Stimulated activated CD8-positive, alpha-beta memory T cell treated with anti-CD3 and anti-CD28 coated beads, Interleukin-2, amount 100 ng/mL, for 48 hours (primary cell): ENCODE measurements around the gene ZC3H13.

ENCODE experiments used
- DNase-seq, 2 donors: peaks; one replicate each; pipeline ENCODE4 v3.0.0-alpha.2; 2020; ENCODE audit warnings: low read depth in 2 of 2

Gene ZC3H13

DNA sequence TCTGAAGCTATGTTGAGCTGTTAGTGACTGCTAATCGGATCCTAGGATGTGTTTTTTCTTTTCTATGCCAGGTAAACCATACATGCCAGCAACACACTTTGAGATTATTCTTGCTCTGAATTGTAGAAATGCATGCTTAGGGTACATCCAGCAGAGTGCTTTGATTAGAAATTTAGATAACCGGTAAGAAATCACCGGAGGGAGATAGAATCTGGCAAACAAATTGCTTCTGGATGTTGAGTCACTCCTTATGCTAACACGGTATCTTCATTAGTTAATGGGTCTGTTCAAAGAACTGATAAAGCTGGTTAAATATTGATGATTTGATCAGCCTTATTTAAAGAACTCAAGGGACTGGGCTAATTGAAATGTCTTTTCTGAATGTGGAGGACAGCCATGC is 115.9 kb downstream of the ZC3H13 start:
- DNase-seq = no peak

DNA sequence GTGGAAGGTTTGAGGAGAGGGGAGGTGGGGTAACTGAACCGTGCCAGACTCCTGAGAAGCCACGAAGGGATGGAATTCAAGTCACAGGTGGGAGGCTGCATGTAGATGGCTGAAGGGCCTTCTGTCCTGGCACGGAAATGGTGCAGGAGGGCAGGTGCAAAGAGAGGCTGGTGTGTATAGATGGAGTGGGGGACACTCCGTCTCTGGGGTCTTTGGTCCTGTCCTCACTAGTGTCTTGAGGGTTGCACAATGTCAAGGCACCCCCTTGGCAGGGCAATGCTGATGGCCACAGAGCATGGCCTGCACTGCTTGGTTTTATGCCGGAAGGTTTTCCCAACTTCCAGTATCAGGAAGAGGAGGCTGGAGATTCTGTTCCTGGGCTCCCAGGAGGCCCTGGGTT is 118.3 kb downstream of the ZC3H13 start:
- DNase-seq = no peak

DNA sequence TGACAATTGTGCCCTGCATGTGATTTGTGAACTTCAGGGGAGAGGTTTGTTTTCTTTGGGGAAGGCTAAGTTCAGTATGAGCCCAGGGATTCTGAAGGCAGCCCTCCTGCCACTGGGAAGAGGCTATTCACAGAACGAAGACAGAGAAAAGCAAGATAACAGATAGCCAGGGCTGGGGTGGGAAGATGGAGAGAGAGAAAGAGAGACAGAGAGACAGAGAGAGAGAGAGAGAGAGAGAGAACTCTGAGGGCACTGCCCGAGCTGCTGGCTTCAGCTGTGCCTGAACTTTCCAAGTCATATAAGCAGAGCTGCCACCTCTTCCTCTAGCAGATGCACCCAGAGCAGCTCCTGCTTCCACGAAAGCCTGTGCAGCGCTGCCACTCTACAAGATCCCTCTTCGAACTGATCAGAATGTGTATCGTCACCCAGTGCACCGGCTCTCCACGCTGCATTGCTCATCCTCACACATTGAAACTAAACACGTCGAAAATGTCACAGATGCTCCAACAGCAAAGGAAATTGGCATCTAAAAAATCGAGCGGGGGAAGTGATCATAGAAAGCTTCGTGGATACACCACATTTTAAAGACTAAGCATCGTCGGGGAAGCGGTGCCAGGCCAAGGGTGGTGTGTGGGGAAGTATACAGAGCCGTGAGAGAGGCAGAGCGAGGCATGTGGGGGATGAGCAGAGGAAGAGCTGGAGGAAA is 119.2 kb downstream of the ZC3H13 start:
- no peak for DNase-seq

DNA sequence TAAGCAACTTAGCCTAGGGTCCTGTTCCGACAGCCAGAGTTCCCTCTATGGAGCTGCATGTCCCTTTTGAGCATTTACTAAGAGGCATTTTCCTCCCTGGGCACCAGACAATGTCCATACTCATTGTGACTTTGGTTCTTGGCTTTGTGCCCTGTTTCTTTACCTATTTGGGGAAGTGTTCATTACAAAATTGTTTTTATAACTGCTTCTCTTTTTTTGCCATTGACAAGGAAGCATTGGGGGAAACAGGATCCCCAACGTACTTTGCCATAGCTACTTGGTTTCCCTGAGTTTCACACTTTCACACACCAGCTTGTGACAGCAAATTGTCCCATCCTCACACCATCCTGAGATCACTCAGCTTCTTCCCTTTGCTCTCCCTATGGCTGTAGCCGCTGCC is 119.9 kb downstream of the ZC3H13 start:
- DNase-seq = no peak

DNA sequence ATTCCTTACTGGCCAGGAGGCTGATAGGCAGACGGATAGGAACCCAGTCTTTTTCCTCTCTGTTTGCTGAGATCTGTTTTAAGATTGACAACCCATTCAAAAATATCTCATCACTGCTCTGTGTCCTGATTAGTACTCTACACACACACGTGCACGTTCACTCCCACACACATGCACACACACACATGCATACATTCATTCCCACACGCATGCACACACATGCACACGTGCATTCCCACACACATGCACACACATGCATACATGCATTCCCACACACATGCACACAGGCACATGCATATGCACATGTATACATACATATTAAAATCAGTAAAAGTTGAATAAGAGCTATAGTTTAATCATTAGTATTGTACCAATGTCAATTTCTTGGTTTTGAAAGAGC is 120.4 kb downstream of the ZC3H13 start:
- DNase-seq = no peak

DNA sequence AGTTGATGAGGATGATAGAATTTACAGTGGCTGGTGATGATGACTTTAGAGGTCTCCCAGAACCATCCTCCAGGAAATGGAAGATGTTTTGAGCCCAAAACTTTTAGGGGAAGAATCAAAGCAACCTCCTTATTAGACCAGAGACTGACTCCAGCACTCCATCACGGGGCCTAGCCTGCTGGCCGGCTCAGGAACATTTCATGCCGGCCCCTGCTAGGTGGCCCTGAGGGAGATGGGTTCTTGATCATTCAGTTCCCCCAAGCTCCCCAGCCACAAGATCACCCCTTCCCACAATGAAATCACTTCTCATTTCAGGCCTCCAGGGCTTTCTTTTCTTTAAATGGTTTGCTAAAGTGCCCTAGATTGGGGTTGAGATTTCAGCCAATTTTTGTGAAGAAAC is 121.3 kb downstream of the ZC3H13 start:
- DNase-seq = no peak

DNA sequence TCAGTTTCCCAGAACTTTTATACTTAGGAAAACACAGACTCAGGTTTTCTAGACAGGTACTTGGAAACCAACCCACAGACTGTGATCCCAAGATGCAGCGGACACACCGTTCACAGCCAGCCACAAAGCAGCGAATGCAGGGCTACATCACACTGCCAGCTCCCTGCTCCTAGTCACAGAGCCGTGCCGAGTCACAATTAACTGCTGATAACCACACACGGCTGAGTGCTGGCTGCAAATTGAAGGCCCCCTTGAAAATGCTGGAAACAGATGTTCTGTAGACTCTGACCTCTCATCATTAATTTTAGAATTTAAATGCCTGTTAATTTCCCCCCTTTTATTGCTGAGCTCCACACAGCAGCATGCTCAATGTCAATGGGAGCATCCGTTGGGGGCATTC is 122.4 kb downstream of the ZC3H13 start:
- no peak for DNase-seq

DNA sequence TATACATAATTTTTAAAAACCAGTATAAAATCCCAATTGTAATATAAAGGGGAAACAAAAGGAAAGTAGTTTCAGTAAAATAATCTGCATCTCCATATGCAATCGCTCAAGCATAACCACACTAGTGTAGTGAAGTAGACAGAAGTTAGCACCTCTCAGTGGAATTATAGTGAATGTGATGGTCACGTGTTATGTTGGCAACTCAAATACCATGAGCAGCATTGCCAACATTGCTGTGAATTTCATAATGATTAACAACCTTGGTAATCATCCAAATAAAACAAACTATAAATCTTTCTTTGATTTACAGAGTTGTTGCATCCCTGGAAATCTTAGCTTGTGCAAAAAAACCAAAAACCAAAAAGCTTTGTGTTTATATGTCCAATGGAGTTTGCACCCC is 123.7 kb downstream of the ZC3H13 start:
- no peak for DNase-seq

DNA sequence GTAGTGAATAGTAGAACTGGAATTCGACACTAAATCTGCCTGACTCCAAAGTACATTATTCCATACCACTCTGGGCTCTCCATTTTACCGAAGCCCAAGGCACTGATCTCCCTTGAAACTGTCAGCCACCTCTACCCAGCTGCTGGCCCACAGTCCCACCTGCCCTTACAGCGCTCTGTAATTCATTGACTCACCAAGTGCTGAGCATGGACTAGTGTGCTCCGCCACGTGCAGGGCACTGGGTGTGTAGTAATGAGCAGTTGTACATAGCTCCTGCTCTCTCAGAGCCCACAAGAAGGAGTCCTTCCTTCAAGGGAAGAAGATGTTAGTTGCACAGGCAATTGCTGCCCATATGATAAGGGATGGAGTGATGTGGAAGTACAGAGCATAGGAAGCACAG is 124.4 kb downstream of the ZC3H13 start:
- no peak for DNase-seq

DNA sequence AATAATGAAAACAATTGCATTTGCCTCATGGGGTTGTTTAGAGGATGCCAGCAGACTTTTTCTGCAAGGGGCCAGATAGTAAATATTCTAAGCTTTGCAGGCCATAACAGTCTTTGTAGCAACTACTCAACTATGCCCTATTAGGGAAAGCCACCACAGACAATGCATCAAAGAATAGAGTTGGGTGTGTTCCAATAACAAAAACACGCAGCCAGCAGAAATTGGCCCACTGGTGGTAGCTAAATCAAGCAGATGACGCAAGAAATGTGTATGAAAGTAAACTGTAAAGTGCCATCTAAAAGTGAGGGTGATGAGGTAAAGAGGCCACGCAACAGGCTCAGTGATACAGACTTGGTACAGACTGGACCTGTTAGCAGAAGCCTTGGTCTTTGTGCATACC is 125.8 kb downstream of the ZC3H13 start:
- no peak for DNase-seq

DNA sequence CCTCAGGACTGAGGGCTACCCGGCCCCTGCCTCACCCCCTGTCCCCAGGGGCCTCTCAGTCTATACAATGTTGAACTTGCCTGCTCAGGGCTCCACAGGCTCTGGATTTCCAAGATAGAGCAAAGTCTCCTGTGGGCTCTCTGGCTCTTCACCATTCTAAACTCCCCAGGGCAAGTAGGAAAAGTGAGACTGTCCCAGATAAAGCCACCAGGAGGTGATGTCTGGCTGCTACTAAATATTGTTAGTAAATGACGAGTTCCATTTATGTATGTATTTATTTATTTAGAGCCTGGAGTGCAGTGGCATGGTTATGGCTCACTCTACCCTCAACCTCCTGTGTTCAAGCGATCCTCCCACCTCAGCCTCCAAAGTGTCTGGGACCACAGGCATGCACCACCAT is 127.4 kb downstream of the ZC3H13 start:
- no peak for DNase-seq

DNA sequence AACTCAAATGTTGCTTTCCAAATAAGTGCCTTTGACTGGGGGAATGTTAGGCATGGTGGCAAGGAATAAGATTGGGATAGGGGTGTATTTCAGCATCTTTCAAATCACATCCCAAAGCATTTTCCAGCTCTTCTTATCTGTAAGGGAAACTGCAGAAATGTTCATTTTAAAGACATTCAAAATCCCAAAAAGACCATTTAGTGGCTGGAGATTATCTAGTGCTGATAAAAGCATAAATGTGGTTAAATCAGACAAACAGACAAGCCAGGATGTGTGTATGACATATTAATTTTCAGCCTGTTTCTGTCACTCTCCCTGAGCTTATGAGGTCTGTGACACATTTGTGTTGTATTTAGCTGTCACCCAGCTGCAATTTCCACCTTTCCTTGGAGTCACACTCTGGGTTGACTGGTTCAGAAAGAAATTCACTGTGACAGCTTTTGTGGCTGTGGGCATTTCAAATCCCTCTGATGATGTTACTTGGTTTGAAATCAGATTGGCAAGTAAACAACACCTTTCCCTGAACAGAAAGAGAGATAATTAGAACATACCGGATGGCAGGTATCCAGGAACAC is 131.3 kb downstream of the ZC3H13 start:
- DNase-seq = no peak

DNA sequence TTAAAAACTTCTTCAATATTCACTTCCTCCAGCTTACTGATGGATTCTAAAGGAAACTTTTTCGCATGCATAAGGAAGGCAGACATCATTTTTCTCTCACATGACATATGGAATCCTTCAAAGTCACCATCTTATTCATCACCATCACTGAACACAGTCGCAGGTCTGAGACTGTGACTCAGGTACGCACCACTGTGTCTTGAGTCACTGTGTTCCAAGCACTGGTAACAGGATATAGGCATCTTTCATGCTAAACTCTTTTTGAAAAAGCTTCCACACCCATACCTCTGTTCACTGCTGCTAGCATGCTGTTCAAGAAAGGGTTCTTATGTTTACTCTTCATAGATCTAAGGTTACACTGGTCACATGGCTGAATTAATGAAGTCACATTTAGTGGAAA is 133.9 kb downstream of the ZC3H13 start:
- no peak for DNase-seq

DNA sequence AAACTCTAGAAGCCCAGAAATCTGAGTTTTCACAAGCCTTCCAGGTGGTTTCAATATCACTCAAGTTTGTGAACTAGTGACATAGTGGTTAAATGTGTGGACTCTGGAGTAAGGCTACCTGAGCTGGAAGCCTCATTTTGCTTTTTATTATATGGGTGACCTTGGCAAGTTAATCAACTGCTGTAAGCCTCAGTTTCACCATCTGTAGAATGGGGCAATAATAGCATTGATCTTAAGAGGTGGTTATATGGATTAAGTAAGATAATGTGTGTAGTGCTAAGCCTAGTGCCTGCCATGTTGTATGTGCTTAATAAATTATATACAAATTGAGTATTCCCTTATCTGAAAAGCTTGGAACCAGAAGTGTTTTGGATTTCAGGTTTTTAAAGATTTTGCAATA is 135.5 kb downstream of the ZC3H13 start:
- DNase-seq = no peak

DNA sequence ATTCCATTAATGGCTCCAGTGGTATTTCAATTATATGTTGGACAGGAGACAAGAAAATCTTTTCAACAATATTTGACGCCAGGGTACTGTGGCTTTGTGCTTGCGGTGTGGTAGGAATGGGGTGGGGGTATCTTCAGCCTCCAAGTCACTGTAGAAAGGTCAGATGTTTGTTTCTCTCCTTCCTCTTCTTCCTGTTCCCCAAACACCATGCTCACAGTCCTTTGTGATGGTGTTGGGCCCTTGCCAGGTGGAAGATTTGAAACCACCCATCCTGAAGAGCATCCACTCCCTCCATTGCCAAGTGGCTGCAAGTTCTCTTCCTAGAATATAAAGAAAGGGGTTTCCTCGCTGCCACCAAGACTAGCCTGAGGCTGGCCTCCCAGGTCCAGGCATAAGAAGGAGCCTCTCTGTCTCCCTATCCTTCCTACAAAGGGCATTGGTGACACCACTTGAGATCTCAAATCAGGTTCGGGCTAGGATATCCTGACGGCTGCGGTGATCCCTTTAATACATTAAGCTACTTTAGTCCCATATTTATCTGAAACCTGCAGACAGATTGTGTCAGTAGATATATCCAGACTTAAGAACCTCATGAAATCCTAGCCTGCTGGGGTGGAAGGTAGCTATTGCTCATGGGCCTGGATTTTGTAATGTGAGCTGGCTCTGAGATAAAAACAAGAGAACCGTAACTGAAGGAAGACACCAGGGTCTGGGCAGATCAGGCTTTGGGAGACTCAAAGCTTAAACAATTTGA is 136.7 kb downstream of the ZC3H13 start:
- no peak for DNase-seq

DNA sequence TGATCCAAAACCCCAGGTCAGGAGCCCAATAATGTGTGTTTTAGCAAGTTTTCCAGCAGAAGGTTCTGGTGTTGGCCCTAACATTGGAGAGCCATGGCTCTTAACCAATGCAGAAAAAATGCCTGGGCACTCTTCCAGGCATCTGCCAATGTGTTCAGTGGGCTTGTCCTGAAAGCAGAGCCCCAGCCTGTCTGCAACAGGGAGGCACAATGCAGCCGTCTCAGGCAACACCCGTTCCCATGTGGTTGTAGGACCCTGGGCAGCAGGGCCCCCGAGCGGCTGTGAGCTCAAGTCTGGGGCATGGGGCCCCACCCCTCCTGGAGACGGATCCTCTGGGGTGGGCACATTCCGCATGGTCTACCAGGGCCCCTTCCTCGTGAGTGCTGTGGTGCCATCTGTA is 142.9 kb downstream of the ZC3H13 start:
- DNase-seq = no peak

DNA sequence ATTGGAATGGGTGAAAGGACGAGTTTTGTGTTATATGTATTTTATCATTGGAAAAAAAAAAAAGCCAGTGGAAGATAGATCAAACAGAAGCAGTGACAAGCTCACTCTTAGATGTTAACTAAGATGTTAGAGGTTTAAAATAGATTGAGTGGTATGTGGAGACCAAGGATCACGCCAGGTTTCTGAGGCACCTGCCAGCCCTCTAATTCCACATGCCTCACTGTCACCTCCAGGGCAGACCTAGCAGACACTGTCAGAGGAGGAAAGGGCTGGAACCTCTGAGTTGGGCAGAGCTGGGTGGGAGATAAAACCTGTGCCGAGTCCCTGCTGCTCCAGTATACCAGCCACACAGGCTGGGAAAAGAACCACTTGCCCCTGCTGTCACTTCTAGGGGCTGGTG is 143.5 kb downstream of the ZC3H13 start:
- DNase-seq = no peak

DNA sequence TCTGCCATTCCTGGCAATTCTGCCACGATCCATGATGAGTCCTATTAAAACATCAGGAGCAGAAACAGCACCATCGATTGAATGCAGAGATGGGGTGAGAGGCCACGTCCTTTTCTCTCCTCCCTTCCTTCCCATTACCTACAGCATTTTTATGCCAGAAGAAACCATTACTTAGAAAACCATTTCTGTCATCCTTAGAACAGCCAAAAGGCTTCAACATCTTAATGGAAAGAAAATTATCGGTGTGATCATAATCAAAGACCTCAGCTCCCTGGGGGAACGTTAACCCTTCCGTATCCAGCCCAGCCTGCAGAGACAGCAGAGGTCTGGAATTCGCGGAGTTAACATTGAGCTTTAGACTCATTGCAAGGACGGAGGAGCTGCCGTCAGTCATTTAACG is 145.0 kb downstream of the ZC3H13 start:
- no peak for DNase-seq
